Measurements from ENCODE around the gene ORAI3.
"Not testable (repeated sequence)": the region's sequence is repeated elsewhere in the genome, so short reads cannot be mapped to it uniquely, and the experiment has no call there.

Gene ORAI3

GRCh38 chr16:30923554-30924075 is 25.3 kb upstream of the ORAI3 start, which contains the start of gene FBXL19:
FBXL19 (plus strand) TSS chr16:30923572; CDS start chr16:30925755, 2,183 bp downstream.
- no peak for DNase-seq (ENCODE audit: low read depth in 1 of 2, low spot score in 1 of 2)

- DNase-seq (ENCODE audit: low read depth in 1 of 2, low spot score in 1 of 2) = no peak
These were observed 24.6 kb upstream of the ORAI3 start for GRCh38 chr16:30924076-30924912.

GRCh38 chr16:30924913-30925631 is 23.8 kb upstream of the ORAI3 start:
- no peak for DNase-seq (ENCODE audit: low read depth in 1 of 2, low spot score in 1 of 2)

GRCh38 chr16:30925632-30925987 is 23.3 kb upstream of the ORAI3 start:
- no peak for DNase-seq (ENCODE audit: low read depth in 1 of 2, low spot score in 1 of 2)

- no peak for DNase-seq (ENCODE audit: low read depth in 1 of 2, low spot score in 1 of 2)
These were observed 22.7 kb upstream of the ORAI3 start for GRCh38 chr16:30925995-30926811.

- DNase-seq (ENCODE audit: low read depth in 1 of 2, low spot score in 1 of 2) = no peak
These were observed 21.7 kb upstream of the ORAI3 start for GRCh38 chr16:30926937-30927788.

- no peak for DNase-seq (ENCODE audit: low read depth in 1 of 2, low spot score in 1 of 2)
These were observed 21.0 kb upstream of the ORAI3 start for GRCh38 chr16:30927789-30928378.

- DNase-seq (ENCODE audit: low read depth in 1 of 2, low spot score in 1 of 2) = no peak
These were observed 20.5 kb upstream of the ORAI3 start for GRCh38 chr16:30928390-30928789.

- DNase-seq (ENCODE audit: low read depth in 1 of 2, low spot score in 1 of 2) = no peak
These were observed 19.7 kb upstream of the ORAI3 start for GRCh38 chr16:30929167-30929566.

- DNase-seq (ENCODE audit: low read depth in 1 of 2, low spot score in 1 of 2) = no peak
These were observed 18.7 kb upstream of the ORAI3 start for GRCh38 chr16:30930160-30930571.

GRCh38 chr16:30931068-30931650 is 17.7 kb upstream of the ORAI3 start:
- DNase-seq (ENCODE audit: low read depth in 1 of 2, low spot score in 1 of 2) = no peak

GRCh38 chr16:30934827-30935557 is 13.9 kb upstream of the ORAI3 start:
- no peak for DNase-seq (ENCODE audit: low read depth in 1 of 2, low spot score in 1 of 2)

- DNase-seq (ENCODE audit: low read depth in 1 of 2, low spot score in 1 of 2) = no peak
These were observed 11.2 kb upstream of the ORAI3 start for GRCh38 chr16:30937692-30938091.

- not testable (repeated sequence) for DNase-seq (ENCODE audit: low read depth in 1 of 2, low spot score in 1 of 2)
These were observed 9.3 kb upstream of the ORAI3 start for GRCh38 chr16:30939571-30939970.

- DNase-seq (ENCODE audit: low read depth in 1 of 2, low spot score in 1 of 2) = peak; percentile 39 to 40
These were observed 7.1 kb upstream of the ORAI3 start for GRCh38 chr16:30941600-30942425.

- no peak for DNase-seq (ENCODE audit: low read depth in 1 of 2, low spot score in 1 of 2)
These were observed 6.5 kb upstream of the ORAI3 start for GRCh38 chr16:30942426-30942806.

- no peak for DNase-seq (ENCODE audit: low read depth in 1 of 2, low spot score in 1 of 2)
These were observed 4.5 kb upstream of the ORAI3 start for GRCh38 chr16:30944352-30944751.

Data from stimulated activated CD4-positive, alpha-beta T cell treated with anti-CD3 and anti-CD28 coated beads, Interleukin-15, amount 100 ng/mL, for 1 hour (primary cell).